Activated CD8-positive, alpha-beta memory T cell treated with anti-CD3 and anti-CD28 coated beads, Interleukin-2, amount 10 ng/mL, durations not matched to agents 7 days and 5 days (primary cell): ENCODE measurements around the gene IL1R1. TPM values are rescaled to one million over a fixed set of nuclear protein-coding genes. Genes with fewer than 3 reads are reported as not detected.

ENCODE experiments used
- ATAC-seq: fragments of 150-1000 bp; cut with Tn5 transposase; one replicate; pipeline ENCODE4 v1.10.0; 2021; ENCODE audit warnings: moderate library complexity
- CTCF ChIA-PET: fragments of 350-600 bp; sonication (Branson Sonifier 250); formaldehyde crosslinking; loops from one replicate; lab custom pipeline; 2021; ENCODE audit warnings: antibody characterized with exemption; lab: Charles Lee
- DNase-seq: peaks from one replicate; pipeline ENCODE4 v3.0.0-alpha.2; 2020
- H3K27ac Mint-ChIP-seq: one replicate; pipeline ENCODE4 v1.8.0; 2021; ENCODE audit warnings: mild to moderate bottlenecking, mixed read lengths
- H3K27me3 Mint-ChIP-seq: one replicate; pipeline ENCODE4 v1.8.0; 2021; ENCODE audit warnings: mixed read lengths
- H3K36me3 Mint-ChIP-seq: one replicate; pipeline ENCODE4 v1.8.0; 2021; ENCODE audit warnings: mild to moderate bottlenecking, mixed read lengths
- H3K4me1 Mint-ChIP-seq: one replicate; pipeline ENCODE4 v1.8.0; 2021; ENCODE audit warnings: mixed read lengths
- H3K4me3 Mint-ChIP-seq: one replicate; pipeline ENCODE4 v1.8.0; 2021; ENCODE audit warnings: mild to moderate bottlenecking, moderate library complexity, mixed read lengths
- H3K9me3 Mint-ChIP-seq: one replicate; pipeline ENCODE4 v1.8.0; 2022; ENCODE audit warnings: low read depth, mixed read lengths
- total RNA-seq, 2 experiments: library from RNA; stranded (reverse); gene quantifications; one replicate each; pipeline ENCODE4 v1.2.3, GENCODE V29; 2021

IL1R1 gene
- total RNA-seq, 2 experiments from 2014 or later, result 0.40 to 0.41 TPM

- Mint-ChIP-seq H3K4me3 (no peak overlapping the region), H3K27me3 (peaks cover 42% of the 10 kb centered on the region), H3K9me3 (no peaks in the 10 kb centered on the region), H3K27ac (no peak overlapping the region), H3K36me3 (peaks cover 9% of the 10 kb centered on the region), H3K4me1 (peaks cover 10% of the 10 kb centered on the region)
- CTCF ChIA-PET, result interaction anchor here (0.8 kb wide), 1 partner anchor 49 kb away, joined by 3 read pairs; no protein-coding TSS in a partner anchor
- DNase-seq (no peak), ATAC-seq (no peak)
These were observed 49.0 kb downstream of the IL1R1 start for GRCh38 chr2:102191501-102191900.

GRCh38 chr2:102193074-102193473, 50.5 kb downstream of the IL1R1 start:
- no peaks in the 10 kb centered on the region for H3K9me3 Mint-ChIP-seq
- H3K27me3 Mint-ChIP-seq, result peaks cover 37% of the 10 kb centered on the region
- CTCF ChIA-PET, result no interaction called here
- H3K4me3 Mint-ChIP-seq, result no peak overlapping the region
- ATAC-seq (no peak), DNase-seq (no peak)
- H3K4me1 Mint-ChIP-seq, result peaks cover 14% of the 10 kb centered on the region
- H3K36me3 Mint-ChIP-seq, result peaks cover 5% of the 10 kb centered on the region
- H3K27ac Mint-ChIP-seq, result no peak overlapping the region

DNA sequence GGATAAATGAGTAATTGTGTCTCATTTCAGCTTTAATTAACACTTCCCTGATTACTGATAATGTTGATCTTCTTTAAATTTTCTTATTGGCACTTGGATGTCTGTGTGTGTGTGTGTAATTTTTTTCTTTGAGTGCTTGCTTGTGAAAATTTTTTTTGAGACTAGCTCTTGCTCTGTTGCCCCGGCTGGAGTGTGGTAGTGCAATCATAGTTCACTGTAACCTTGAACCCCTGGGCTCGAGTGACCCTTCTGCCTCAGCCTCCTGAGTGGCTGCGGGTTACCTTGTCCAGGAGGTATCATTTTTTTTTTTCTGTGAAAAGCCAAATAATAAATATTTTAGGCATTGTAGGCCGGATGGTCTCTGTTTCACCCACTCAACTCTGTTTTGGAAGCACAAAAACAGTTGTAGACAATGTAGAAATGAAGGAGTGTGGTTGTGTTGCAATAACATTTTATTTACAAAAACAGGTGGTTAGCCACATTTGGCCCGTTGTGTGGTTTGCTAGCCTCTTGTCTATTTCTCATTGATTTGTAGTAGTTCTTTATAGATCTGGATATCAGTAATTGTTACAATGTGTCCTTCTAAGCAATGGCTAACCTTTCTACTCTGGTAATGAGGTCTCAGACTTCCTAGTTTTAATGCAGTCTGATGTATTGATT, 52.2 kb downstream of the IL1R1 start:
- H3K4me3 Mint-ChIP-seq, result no peak overlapping the region
- no peaks in the 10 kb centered on the region for H3K9me3 Mint-ChIP-seq
- H3K27ac Mint-ChIP-seq, result no peak overlapping the region
- peaks cover 2% of the 10 kb centered on the region for H3K36me3 Mint-ChIP-seq
- CTCF ChIA-PET, result no interaction called here
- H3K4me1 Mint-ChIP-seq, result peaks cover 14% of the 10 kb centered on the region
- ATAC-seq, result no peak
- H3K27me3 Mint-ChIP-seq, result peaks cover 37% of the 10 kb centered on the region
- no peak for DNase-seq

DNA sequence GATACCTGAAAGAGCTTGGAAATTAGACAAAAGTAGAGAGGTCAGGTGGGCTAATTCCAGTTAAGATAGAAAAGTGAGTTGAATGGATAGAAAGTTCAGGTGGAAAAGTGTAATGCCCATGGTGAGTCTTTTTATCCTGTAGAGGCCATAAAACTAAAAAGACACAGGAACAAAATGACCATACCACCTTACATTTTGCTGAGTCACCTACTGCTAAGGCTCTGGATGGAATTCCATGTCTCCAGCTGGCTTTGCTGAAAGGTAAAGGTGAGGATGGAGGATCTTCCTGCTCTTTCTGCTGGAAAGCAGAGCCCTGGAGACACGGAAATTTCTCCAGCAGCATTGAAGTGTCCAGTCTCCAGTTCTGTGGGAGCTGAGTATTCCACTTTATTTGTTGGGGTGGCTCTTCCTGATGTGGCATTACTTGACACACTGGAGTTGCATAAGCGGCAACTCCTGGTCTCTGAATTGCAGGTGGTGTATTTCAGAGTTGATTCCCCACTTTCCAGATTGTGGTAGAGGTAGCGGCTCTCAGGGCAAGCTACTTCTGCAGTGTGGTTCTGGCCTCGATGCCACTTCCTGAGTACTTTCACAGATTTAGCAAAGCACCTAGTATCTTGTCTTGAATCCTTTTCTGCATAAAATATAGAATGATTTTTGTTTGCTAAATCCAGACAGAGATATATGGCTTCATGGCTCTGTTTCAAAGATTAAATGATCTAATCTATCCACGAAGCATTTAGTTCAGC, 55.0 kb downstream of the IL1R1 start:
- Mint-ChIP-seq H3K9me3 (no peaks in the 10 kb centered on the region), H3K27me3 (peaks cover 26% of the 10 kb centered on the region), H3K27ac (no peak overlapping the region), H3K4me3 (no peak overlapping the region), H3K4me1 (peaks cover 14% of the 10 kb centered on the region), H3K36me3 (peaks cover 2% of the 10 kb centered on the region)
- peak; percentile 56 for DNase-seq
- CTCF ChIA-PET, result interaction anchor here (1.2 kb wide), 1 partner anchor 43 kb away, joined by 3 read pairs; no protein-coding TSS in a partner anchor
- ATAC-seq, result peak; percentile 33

- DNase-seq, result no peak
- H3K9me3 Mint-ChIP-seq, result peaks cover 5% of the 10 kb centered on the region
- ATAC-seq, result no peak
- peaks cover 16% of the 10 kb centered on the region for H3K27me3 Mint-ChIP-seq
- no peak overlapping the region for H3K4me3 Mint-ChIP-seq
- H3K4me1 Mint-ChIP-seq, result peaks cover 10% of the 10 kb centered on the region
- CTCF ChIA-PET, result interaction anchor here (0.6 to 1.5 kb wide), 2 partner anchors 40 to 272 kb away, joined by 3 to 5 read pairs; no protein-coding TSS in a partner anchor
- H3K36me3 Mint-ChIP-seq, result peaks cover 1% of the 10 kb centered on the region
- no peak overlapping the region for H3K27ac Mint-ChIP-seq
These were observed 58.0 kb downstream of the IL1R1 start for GRCh38 chr2:102200539-102200938.

- Mint-ChIP-seq H3K4me3 (no peak overlapping the region), H3K9me3 (peaks cover 5% of the 10 kb centered on the region), H3K4me1 (no peaks in the 10 kb centered on the region), H3K27ac (no peak overlapping the region), H3K27me3 (no peaks in the 10 kb centered on the region), H3K36me3 (peaks cover 5% of the 10 kb centered on the region)
- DNase-seq (no peak), ATAC-seq (no peak)
- CTCF ChIA-PET, result interaction anchor here (0.7 kb wide), 1 partner anchor 160 kb away, joined by 3 read pairs; no protein-coding TSS in a partner anchor
These were observed 62.1 kb downstream of the IL1R1 start for GRCh38 chr2:102204638-102205037.

- ATAC-seq, result no peak
- Mint-ChIP-seq H3K4me3 (no peak overlapping the region), H3K36me3 (peaks cover 5% of the 10 kb centered on the region), H3K4me1 (no peaks in the 10 kb centered on the region), H3K27ac (no peak overlapping the region), H3K9me3 (peaks cover 5% of the 10 kb centered on the region), H3K27me3 (no peaks in the 10 kb centered on the region)
- CTCF ChIA-PET, result no interaction called here
- no peak for DNase-seq
These were observed 64.3 kb downstream of the IL1R1 start for GRCh38 chr2:102206666-102207341.

GRCh38 chr2:102208774-102209173, 66.2 kb downstream of the IL1R1 start:
- CTCF ChIA-PET, result no interaction called here
- peaks cover 5% of the 10 kb centered on the region for H3K36me3 Mint-ChIP-seq
- H3K9me3 Mint-ChIP-seq, result peaks cover 8% of the 10 kb centered on the region
- H3K4me3 Mint-ChIP-seq, result no peak overlapping the region
- H3K27ac Mint-ChIP-seq, result no peak overlapping the region
- DNase-seq, result no peak
- H3K27me3 Mint-ChIP-seq, result no peaks in the 10 kb centered on the region
- H3K4me1 Mint-ChIP-seq, result no peaks in the 10 kb centered on the region
- no peak for ATAC-seq

DNA sequence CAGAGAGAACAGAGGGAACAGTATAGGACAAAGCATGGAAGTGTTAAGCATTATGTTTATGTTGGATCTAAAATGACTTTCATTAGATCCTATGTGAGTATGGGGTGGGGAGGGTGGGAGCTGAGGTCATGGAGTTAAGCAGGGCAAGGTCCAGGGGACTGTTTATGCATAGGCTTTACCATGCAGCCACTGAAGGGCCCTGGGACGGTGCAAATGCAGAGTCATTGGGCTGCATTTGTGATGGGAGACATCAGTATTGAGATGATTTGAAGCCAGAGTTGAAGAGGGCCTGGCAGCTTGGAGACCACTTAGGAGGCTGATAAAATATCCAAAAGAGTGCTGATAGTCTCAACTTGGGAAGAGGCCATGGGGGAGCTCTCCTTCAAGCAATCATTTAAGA, 66.9 kb downstream of the IL1R1 start:
- Mint-ChIP-seq H3K9me3 (peaks cover 8% of the 10 kb centered on the region), H3K36me3 (peaks cover 5% of the 10 kb centered on the region)
- CTCF ChIA-PET, result no interaction called here

DNA sequence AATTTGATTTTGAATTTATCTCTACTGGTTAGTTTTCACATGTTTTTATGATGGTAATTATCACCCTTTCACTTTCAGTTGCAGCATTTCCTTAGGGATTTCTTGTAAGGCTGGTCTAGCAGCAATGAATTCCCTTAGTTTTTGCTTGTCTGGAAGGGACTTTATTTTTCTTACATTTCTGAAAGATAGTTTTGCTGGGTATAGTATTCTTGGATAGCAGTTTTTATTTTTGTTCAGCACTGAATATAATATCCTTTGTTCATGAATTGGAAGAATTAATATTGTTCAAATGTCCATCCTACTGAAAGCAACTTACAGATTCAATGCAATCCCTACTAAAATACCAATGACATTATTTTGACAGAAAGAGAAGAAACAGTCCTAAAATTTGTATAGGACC, 74.5 kb downstream of the IL1R1 start:
- Mint-ChIP-seq H3K27me3 (no peaks in the 10 kb centered on the region), H3K4me3 (no peak overlapping the region), H3K4me1 (peaks cover 11% of the 10 kb centered on the region), H3K27ac (no peak overlapping the region), H3K9me3 (peaks cover 38% of the 10 kb centered on the region), H3K36me3 (peaks cover 32% of the 10 kb centered on the region)
- no peak for DNase-seq
- ATAC-seq, result no peak
- CTCF ChIA-PET, result no interaction called here

More for the DNA sequence above, 66.9 kb downstream of the IL1R1 start:
- Mint-ChIP-seq H3K4me3 (no peak overlapping the region), H3K4me1 (no peaks in the 10 kb centered on the region), H3K27ac (no peak overlapping the region), H3K27me3 (no peaks in the 10 kb centered on the region)
- no peak for ATAC-seq
- no peak for DNase-seq

GRCh38 chr2:102224824-102225739, 82.5 kb downstream of the IL1R1 start:
- Mint-ChIP-seq H3K36me3 (peaks cover 14% of the 10 kb centered on the region), H3K4me3 (no peak overlapping the region), H3K4me1 (peaks cover 55% of the 10 kb centered on the region), H3K27me3 (peaks cover 4% of the 10 kb centered on the region), H3K9me3 (peaks cover 7% of the 10 kb centered on the region), H3K27ac (no peak overlapping the region)
- CTCF ChIA-PET, result interaction anchor here (0.6 kb wide), 1 partner anchor 9 kb away, joined by 3 read pairs; no protein-coding TSS in a partner anchor
- ATAC-seq, result no peak
- no peak for DNase-seq

DNA sequence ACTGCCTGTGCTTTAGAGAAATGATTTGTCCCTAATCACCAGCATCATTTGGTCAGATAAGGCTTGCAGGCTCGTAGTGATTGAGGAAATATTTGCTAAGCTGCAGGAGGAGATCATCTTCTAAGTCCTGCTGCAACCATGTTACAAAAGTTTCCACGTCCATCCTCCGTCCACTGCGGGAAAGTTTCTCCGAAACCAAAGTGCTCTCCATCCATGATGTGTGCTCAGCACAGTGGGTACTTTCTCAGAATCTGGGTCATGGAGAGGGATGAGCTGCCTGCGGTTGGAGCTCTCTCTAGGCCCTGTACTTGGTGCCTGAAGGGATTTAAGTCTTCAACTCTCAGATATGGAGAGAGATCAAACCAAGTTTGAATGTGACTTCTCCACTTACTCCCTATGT, 83.6 kb downstream of the IL1R1 start:
- peak overlapping the region; percentile 85 for H3K27ac Mint-ChIP-seq
- peaks cover 4% of the 10 kb centered on the region for H3K27me3 Mint-ChIP-seq
- ATAC-seq (no peak), DNase-seq (no peak)
- peaks cover 6% of the 10 kb centered on the region for H3K9me3 Mint-ChIP-seq
- no peak overlapping the region for H3K4me3 Mint-ChIP-seq
- peaks cover 55% of the 10 kb centered on the region for H3K4me1 Mint-ChIP-seq
- H3K36me3 Mint-ChIP-seq, result peaks cover 15% of the 10 kb centered on the region
- CTCF ChIA-PET, result interaction anchor here (1.2 kb wide), 1 partner anchor 22 kb away, joined by 3 read pairs; no protein-coding TSS in a partner anchor
